Osteoblast (primary cell): ENCODE results near the gene CORO2B. TPM values are rescaled to one million over a fixed set of nuclear protein-coding genes. Genes with fewer than 3 reads are reported as not detected.

ENCODE experiments used
- DNase-seq: peaks from one replicate; pipeline ENCODE4 v3.0.0; 2011; ENCODE audit warnings: low spot score, mixed read lengths; ENCODE audit not compliant: insufficient read length; ENCODE audit errors: missing footprints
- H2AFZ ChIP-seq: 2 replicates; pipeline ENCODE4 v1.6.0; 2011; ENCODE audit warnings: mild to moderate bottlenecking, low read length
- H3K27ac ChIP-seq: 2 replicates; pipeline ENCODE4 v1.5.1; 2011; ENCODE audit warnings: mild to moderate bottlenecking, low read depth, low read length, moderate library complexity
- H3K27me3 ChIP-seq: 2 replicates; pipeline ENCODE4 v1.6.0; 2012; ENCODE audit warnings: mild to moderate bottlenecking, control low read depth, inconsistent platforms, low read length, moderate library complexity; ENCODE audit not compliant: insufficient read depth
- H3K36me3 ChIP-seq: 2 replicates; pipeline ENCODE4 v1.5.1; 2011; ENCODE audit warnings: mild to moderate bottlenecking, low read length, control low read depth, moderate library complexity; ENCODE audit not compliant: insufficient read depth
- H3K4me1 ChIP-seq: 2 replicates; pipeline ENCODE4 v1.5.1; 2011; ENCODE audit warnings: mild to moderate bottlenecking, low read length, control low read depth, moderate library complexity; ENCODE audit not compliant: insufficient read depth
- H3K4me2 ChIP-seq: 2 replicates; pipeline ENCODE4 v1.6.0; 2011; ENCODE audit warnings: mild to moderate bottlenecking, low read length; ENCODE audit not compliant: insufficient read depth
- H3K4me3 ChIP-seq: fragments of 200-600 bp; sonication (generic); 3 replicates; pipeline ENCODE4 v1.5.1; 2012; ENCODE audit warnings: mild to moderate bottlenecking, low read length, inconsistent platforms; ENCODE audit not compliant: insufficient read depth
- H3K79me2 ChIP-seq: 2 replicates; pipeline ENCODE4 v1.6.0; 2012; ENCODE audit warnings: mild to moderate bottlenecking, low read length, control low read depth, inconsistent platforms; ENCODE audit not compliant: insufficient read depth
- H3K9me3 ChIP-seq: 2 replicates; pipeline ENCODE4 v1.5.1; 2011; ENCODE audit warnings: low read depth, low read length, control low read depth
- H4K20me1 ChIP-seq: 2 replicates; pipeline ENCODE4 v1.6.0; 2012; ENCODE audit warnings: mild to moderate bottlenecking, low read length, control low read depth; ENCODE audit not compliant: insufficient read depth
- CTCF ChIP-seq: IDR thresholded peaks from 2 replicates; pipeline ENCODE4 v1.5.1; 2011; ENCODE audit warnings: mild to moderate bottlenecking, low read depth, low read length, moderate library complexity; ENCODE audit errors: extremely low read depth
- total RNA-seq: library from RNA; depleted of rRNA; stranded (reverse); fragments of >200 nt; gene quantifications from 2 replicates; pipeline ENCODE4 v1.2.3, GENCODE V29; 2012

Gene CORO2B
- total RNA-seq, 1 donor = 10.5 TPM

GRCh38 chr15:68776477-68777270 is 197.9 kb downstream of the CORO2B start:
- Histone ChIP-seq H3K9me3 (no peaks in the 10 kb centered on the region), H3K27me3 (peaks cover 9% of the 10 kb centered on the region), H3K36me3 (peaks cover 21% of the 10 kb centered on the region), H2AFZ (no peak overlapping the region), H3K4me2 (no peak overlapping the region), H3K79me2 (no peaks in the 10 kb centered on the region), H4K20me1 (peaks cover 2% of the 10 kb centered on the region), H3K4me1 (peaks cover 20% of the 10 kb centered on the region), H3K4me3 (no peak overlapping the region), H3K27ac (peak overlapping the region; percentile 71)
- no peak for DNase-seq
- TF ChIP-seq CTCF = no peak

Other genes with a start within 250 kb of the CORO2B start
- gene ITGA11, start 146.8 kb upstream of the CORO2B start, total RNA-seq = 567 and 697 TPM in 2 replicates
- 27.4 and 29.7 TPM in 2 replicates for gene ANP32A, start 241.9 kb downstream of the CORO2B start, total RNA-seq